Spleen (tissue), 11 donors: ENCODE data around the gene TSPYL1. TPM values are rescaled to one million over a fixed set of nuclear protein-coding genes. Genes with fewer than 3 reads are reported as not detected.

Experiments
- DNase-seq: peaks from one replicate; pipeline ENCODE4 v3.0.0-alpha.2; 2020
- H3K27ac ChIP-seq, 8 donors: fragments of 200-600 bp; sonication (generic) in 7 of 8; 1 replicate in 4 of 8; 2 replicates in 4 of 8; pipeline versions ENCODE4 v1.5.0 to v1.8.0; 2016 to 2021; ENCODE audit warnings: inconsistent platforms in 4 of 8, mild to moderate bottlenecking in 4 of 8, moderate library complexity in 1 of 8
- H3K27me3 ChIP-seq, 7 donors: fragments of 200-600 bp; sonication (generic) in 6 of 7; replicated peaks in 1 of 7; 1 replicate in 4 of 7; 2 replicates in 3 of 7; pipeline versions ENCODE4 v1.5.0 to v1.8.0; 2016 to 2021; ENCODE audit warnings: inconsistent platforms in 3 of 7, mild to moderate bottlenecking in 1 of 7
- H3K36me3 ChIP-seq, 6 donors: fragments of 200-600 bp; sonication (generic) in 5 of 6; 1 replicate in 4 of 6; 2 replicates in 2 of 6; pipeline versions ENCODE4 v1.5.0 to v1.8.0; 2016 to 2021; ENCODE audit warnings: inconsistent platforms in 2 of 6
- H3K4me1 ChIP-seq, 6 donors: fragments of 200-600 bp; sonication (generic) in 5 of 6; 1 replicate in 3 of 6; 2 replicates in 3 of 6; pipeline versions ENCODE4 v1.5.0 to v1.8.0; 2016 to 2021; ENCODE audit warnings: inconsistent platforms in 3 of 6
- H3K4me3 ChIP-seq, 8 donors: fragments of 200-600 bp; sonication (generic) in 7 of 8; 1 replicate in 4 of 8; 2 replicates in 4 of 8; pipeline versions ENCODE4 v1.5.0 to v1.8.0; 2016 to 2021; ENCODE audit warnings: inconsistent platforms in 4 of 8, mild to moderate bottlenecking in 4 of 8, moderate library complexity in 2 of 8
- H3K9me3 ChIP-seq, 8 donors: fragments of 200-600 bp; sonication (generic) in 7 of 8; 1 replicate in 4 of 8; 2 replicates in 4 of 8; pipeline versions ENCODE4 v1.5.0 to v1.8.0; 2016 to 2021; ENCODE audit warnings: inconsistent platforms in 4 of 8
- POLR2A ChIP-seq, 3 donors: fragments of 450-650 bp; IDR thresholded peaks; one replicate each; pipeline ENCODE4 v1.5.1; 2017; ENCODE audit warnings: antibody characterized with exemption in 3 of 3, mild to moderate bottlenecking in 1 of 3
- POLR2AphosphoS5 ChIP-seq, 3 donors: sonication (generic); formaldehyde crosslinking; IDR thresholded peaks; one replicate each; pipeline ENCODE4 v1.5.1; 2017; ENCODE audit warnings: antibody characterized with exemption in 3 of 3
- WGBS, 5 donors: extraction: QIAGEN DNeasy Blood & Tissue Kit in 3 of 5; methylation state at CpG; one replicate each; pipeline versions ENCODE4 v1.1.5 to v1.1.7; 2013 to 2018; 5-methylcytosine and 5-hydroxymethylcytosine counted together
- intact Hi-C: fragments of 100-400 bp; cut with DNase I; formaldehyde crosslinking; loops from one replicate; pipeline ENCODE4 v1.15.0; 2023; ENCODE audit warnings: low total_unique reads
- polyA plus RNA-seq, 3 donors: library from polyadenylated mRNA; stranded (reverse); fragments of 200-250 nt; gene quantifications; one replicate each; pipeline ENCODE4 v1.2.1, GENCODE V29; 2013
- total RNA-seq, 7 donors: library from RNA; depleted of rRNA in 3 of 7; stranded (reverse); fragments of >200 nt in 3 of 7; fragmentation: NEBNext Ultra II Directional in 4 of 7; extraction: Animal tissue kit (Norgen Biotek cat#: 25700) in 4 of 7; gene quantifications; one replicate each; pipeline versions ENCODE4 v1.1.0 to v1.2.1, GENCODE V29; 2016 to 2021
- TF ChIP-seq, protein P1 (sequence below), 11 experiments: fragments of 200-600 bp in 7 of 11; fragments of 450-650 bp in 4 of 11; sonication (generic) in 4 of 11; IDR thresholded peaks in 8 of 11; conservative IDR thresholded peaks in 3 of 11; 1 replicate in 7 of 11; 2 replicates in 4 of 11; pipeline versions ENCODE4 v1.4.0 to v1.8.0; 2016 to 2021; ENCODE audit warnings: antibody characterized with exemption in 11 of 11, inconsistent platforms in 4 of 11, mild to moderate bottlenecking in 1 of 11
- donor health status: healthy with polysubstance abuse.
- donor health status: DM: no; HTN: no; CAD: no; lungs with moderate emphysema.
- donor health status: DM: no; HTN: no; CAD: no.
- donor health status: Bipolar disorder and iron deficiency.
- donor health status: healthy.
- donor health status: DM: no; HTN: no; CAD: no.
- donor health status: DM: yes; HTN: yes; CAD: no.

TSPYL1 gene
- total and polyA plus RNA-seq, 10 donors = 28.7 to 97.7 (median 66.5) TPM

DNA sequence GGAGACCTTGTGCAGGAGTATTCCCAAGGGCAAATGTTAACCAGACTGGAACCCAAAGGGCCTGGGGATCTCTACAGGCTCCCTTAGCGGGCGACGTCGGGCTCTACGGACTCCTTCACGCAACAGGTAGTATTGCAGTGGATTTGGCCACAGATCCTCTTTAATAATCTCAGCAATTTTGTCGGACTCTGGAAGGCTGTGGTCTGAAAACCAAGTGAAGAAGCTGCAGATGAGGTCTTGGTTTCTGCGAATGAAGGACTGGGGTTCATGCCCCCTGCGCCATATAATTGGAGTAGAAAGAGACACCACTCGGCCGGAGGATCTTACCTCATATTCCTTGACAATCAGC, 1.3 kb downstream of the TSPYL1 start:
- intact Hi-C loops = no loop called here
- peak; percentile 77 for DNase-seq

DNA sequence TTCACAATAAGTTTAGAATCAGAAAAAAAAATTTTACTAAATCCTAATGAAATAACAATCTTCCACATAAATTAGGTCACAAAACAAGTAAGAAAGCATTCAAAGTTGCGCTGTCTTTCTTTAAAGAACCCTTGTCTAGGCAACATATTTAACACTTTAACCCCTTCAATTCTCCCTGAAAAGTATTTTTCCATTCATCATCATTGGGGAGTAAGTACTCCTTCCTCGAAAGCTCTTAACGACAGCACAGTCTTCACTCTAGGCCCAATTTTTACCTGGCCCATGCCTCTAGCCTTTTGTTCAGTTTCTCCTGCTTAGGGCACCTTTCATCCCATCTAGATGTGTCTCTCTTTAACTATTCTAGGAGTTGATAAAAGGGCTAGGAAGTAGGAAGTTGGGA, 2.6 kb downstream of the TSPYL1 start:
- H3K9me3 ChIP-seq = no peaks in the 10 kb centered on the region
- H3K27ac ChIP-seq = peak overlapping the region in 6 of 8 donors; percentile 98 to 100 (median 100)
- peaks cover 36 to 91% (median 71%) of the 10 kb centered on the region in 6 donors for H3K4me1 ChIP-seq
- H3K27me3 ChIP-seq = no peaks in the 10 kb centered on the region
- WGBS, 5 donors = 25 to 33% (median 30%) methylated on average over 3 of the region's 3 CpGs
- peak overlapping the region; percentile 50 to 91 (median 81) for H3K4me3 ChIP-seq
- no peak for DNase-seq
- intact Hi-C loops = no loop called here
- TF ChIP-seq POLR2A (IDR thresholded peaks at IDR 0.05) = no peak
- H3K36me3 ChIP-seq = peaks cover 0 to 52% (median 23%) of the 10 kb centered on the region in 6 donors

More for the DNA sequence above, 1.3 kb downstream of the TSPYL1 start:
- H3K9me3 ChIP-seq = no peaks in the 10 kb centered on the region
- H3K27ac ChIP-seq = peak overlapping the region; percentile 88 to 100 (median 99)
- 62 to 81% (median 71%) methylated on average over 11 of the region's 11 CpGs for WGBS, 5 donors
- peaks cover 0 to 39% (median 17%) of the 10 kb centered on the region in 6 donors for H3K36me3 ChIP-seq
- H3K27me3 ChIP-seq = no peaks in the 10 kb centered on the region
- peak overlapping the region; percentile 50 to 91 (median 81) for H3K4me3 ChIP-seq
- no peak for TF ChIP-seq POLR2A (IDR thresholded peaks at IDR 0.05)
- no peak for TF ChIP-seq POLR2AphosphoS5 (IDR thresholded peaks at IDR 0.05)
- TF ChIP-seq, protein P1, sequence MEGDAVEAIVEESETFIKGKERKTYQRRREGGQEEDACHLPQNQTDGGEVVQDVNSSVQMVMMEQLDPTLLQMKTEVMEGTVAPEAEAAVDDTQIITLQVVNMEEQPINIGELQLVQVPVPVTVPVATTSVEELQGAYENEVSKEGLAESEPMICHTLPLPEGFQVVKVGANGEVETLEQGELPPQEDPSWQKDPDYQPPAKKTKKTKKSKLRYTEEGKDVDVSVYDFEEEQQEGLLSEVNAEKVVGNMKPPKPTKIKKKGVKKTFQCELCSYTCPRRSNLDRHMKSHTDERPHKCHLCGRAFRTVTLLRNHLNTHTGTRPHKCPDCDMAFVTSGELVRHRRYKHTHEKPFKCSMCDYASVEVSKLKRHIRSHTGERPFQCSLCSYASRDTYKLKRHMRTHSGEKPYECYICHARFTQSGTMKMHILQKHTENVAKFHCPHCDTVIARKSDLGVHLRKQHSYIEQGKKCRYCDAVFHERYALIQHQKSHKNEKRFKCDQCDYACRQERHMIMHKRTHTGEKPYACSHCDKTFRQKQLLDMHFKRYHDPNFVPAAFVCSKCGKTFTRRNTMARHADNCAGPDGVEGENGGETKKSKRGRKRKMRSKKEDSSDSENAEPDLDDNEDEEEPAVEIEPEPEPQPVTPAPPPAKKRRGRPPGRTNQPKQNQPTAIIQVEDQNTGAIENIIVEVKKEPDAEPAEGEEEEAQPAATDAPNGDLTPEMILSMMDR (IDR thresholded peaks at IDR 0.05 in 8 of 11, conservative IDR thresholded peaks at IDR 0.05 in 3 of 11) = no peak
- H3K4me1 ChIP-seq = peaks cover 39 to 89% (median 67%) of the 10 kb centered on the region in 6 donors

- intact Hi-C loops = no loop called here
- Histone ChIP-seq H3K36me3 (peaks cover 0 to 62% (median 21%) of the 10 kb centered on the region in 6 donors), H3K9me3 (no peaks in the 10 kb centered on the region), H3K27me3 (no peaks in the 10 kb centered on the region), H3K4me3 (no peak overlapping the region), H3K4me1 (peaks cover 21 to 72% (median 36%) of the 10 kb centered on the region in 6 donors), H3K27ac (no peak overlapping the region)
- TF ChIP-seq POLR2A (IDR thresholded peaks at IDR 0.05) (no peak), POLR2AphosphoS5 (IDR thresholded peaks at IDR 0.05) (no peak)
- TF ChIP-seq, protein P1 (IDR thresholded peaks at IDR 0.05 in 8 of 11, conservative IDR thresholded peaks at IDR 0.05 in 3 of 11) = no peak
- WGBS, 5 donors = 61 to 87% (median 84%) methylated on average over 2 of the region's 2 CpGs
- no peak for DNase-seq
Observed at GRCh38 chr6:116271149-116271708, 8.5 kb downstream of the TSPYL1 start.

- no peak for TF ChIP-seq POLR2AphosphoS5 (IDR thresholded peaks at IDR 0.05)
- TF ChIP-seq, protein P1 (IDR thresholded peaks at IDR 0.05 in 8 of 11, conservative IDR thresholded peaks at IDR 0.05 in 3 of 11) = peak; percentile 37 to 91 (median 70)
- peaks cover 0 to 47% (median 15%) of the 10 kb centered on the region in 6 donors for H3K4me1 ChIP-seq
- 31 to 34% (median 32%) methylated on average over 3 of the region's 3 CpGs for WGBS, 5 donors
- peaks cover 0 to 58% (median 9%) of the 10 kb centered on the region in 6 donors for H3K36me3 ChIP-seq
- no peaks in the 10 kb centered on the region for H3K27me3 ChIP-seq
- intact Hi-C loops = no loop called here
- no peak overlapping the region for H3K27ac ChIP-seq
- no peak for DNase-seq
- no peak overlapping the region for H3K4me3 ChIP-seq
- H3K9me3 ChIP-seq = peaks cover 0 to 5% (median 2%) of the 10 kb centered on the region in 8 donors
Observed at GRCh38 chr6:116268589-116269293, 11.0 kb downstream of the TSPYL1 start.
